H54 (cell line): ENCODE results near the gene KIAA0513.
"Not testable (repeated sequence)": the region's sequence is repeated elsewhere in the genome, so short reads cannot be mapped to it uniquely, and the experiment has no call there.

Source experiments
- DNase-seq: peaks from one replicate; pipeline ENCODE4 v3.0.0; 2011; ENCODE audit warnings: low spot score, mixed read lengths; ENCODE audit not compliant: insufficient read length
- FAIRE-seq: peaks from 3 replicates; lab custom pipeline; 2011; peaks lifted over from hg19 to GRCh38; lab: Jason Lieb, UNC
- POLR2A ChIP-seq: IDR thresholded peaks from 2 replicates; pipeline ENCODE4 v1.6.1; 2011; ENCODE audit warnings: low read depth, mild to moderate bottlenecking, low read length

KIAA0513 gene

DNA sequence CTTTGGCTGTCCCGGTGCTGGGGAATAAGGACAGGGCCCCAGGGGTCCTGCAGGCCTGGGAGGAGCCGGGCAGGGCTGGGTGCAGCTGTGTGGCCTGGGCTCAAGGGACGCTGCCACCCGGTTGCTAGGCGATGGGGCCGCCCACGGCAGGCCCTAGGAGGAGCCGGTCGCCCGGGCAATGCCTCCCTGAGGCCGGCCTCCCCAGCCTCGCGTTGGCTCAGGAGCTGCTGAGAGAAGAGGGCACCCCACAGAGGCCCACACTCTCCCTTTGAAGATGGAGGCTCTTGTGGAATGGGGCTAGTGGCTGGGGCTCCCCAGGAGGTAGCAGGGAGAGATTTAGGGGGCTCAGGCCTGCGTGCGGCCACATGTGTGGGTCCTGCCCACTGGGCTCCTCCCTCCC lies 84.8 kb downstream of the KIAA0513 start, which contains the start of gene CIBAR2:
Gene CIBAR2 (minus strand): TSS at position 109 of the 400 bp plus-strand sequence. CDS start 120 bp downstream, outside the sequence.
- DNase-seq, result peak; percentile 54
- TF ChIP-seq POLR2A, result no peak
- no peak for FAIRE-seq

DNA sequence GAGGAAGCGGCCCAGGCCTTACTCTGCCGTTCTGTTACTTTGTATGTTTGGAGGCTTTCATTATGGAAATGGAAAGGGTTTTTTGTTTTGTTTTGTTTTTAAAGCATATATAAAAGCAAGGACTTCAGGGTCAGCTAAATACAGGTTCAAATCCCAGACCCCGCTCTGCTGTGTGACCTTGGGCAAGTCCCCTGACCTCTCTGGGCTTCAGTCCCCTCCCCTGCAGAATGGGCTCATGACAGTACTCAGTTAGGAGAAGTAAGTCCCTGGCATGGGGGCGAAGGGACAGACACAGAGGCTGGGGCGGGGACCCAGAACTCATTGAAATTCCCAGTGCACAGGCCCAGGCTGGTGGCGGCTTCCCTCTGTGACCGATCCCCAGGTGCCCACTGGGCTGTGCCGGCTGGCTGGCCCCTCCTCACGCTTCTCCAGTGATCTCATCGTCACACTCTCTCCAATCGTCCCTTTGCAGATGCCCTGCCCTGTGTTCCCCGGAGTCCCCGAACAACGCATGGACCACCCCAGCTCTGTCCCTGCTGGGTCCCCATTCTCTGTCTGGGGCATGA lies 85.7 kb downstream of the KIAA0513 start:
- TF ChIP-seq POLR2A, result no peak
- FAIRE-seq, result no peak
- no peak for DNase-seq

DNA sequence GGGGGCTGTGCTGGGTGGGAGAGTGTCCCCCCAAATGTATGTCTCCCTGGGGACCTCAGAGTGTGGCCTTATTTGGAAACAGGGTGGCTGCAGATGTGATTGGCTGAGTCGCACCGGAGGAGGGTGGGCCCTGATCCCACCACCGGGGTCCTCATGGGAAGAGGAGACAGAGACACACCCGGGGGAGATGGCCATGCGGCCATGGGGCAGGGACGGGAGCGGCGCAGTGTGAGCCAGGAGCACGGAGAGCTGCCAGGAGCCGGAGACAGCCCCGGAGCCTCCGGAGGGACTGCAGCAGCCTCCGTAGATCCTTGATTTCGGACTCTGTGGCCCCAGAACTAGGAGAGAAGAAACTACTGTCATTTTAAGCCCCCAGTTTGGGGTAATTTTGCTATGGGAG lies 86.3 kb downstream of the KIAA0513 start:
- TF ChIP-seq POLR2A, result no peak
- no peak for FAIRE-seq
- no peak for DNase-seq

DNA sequence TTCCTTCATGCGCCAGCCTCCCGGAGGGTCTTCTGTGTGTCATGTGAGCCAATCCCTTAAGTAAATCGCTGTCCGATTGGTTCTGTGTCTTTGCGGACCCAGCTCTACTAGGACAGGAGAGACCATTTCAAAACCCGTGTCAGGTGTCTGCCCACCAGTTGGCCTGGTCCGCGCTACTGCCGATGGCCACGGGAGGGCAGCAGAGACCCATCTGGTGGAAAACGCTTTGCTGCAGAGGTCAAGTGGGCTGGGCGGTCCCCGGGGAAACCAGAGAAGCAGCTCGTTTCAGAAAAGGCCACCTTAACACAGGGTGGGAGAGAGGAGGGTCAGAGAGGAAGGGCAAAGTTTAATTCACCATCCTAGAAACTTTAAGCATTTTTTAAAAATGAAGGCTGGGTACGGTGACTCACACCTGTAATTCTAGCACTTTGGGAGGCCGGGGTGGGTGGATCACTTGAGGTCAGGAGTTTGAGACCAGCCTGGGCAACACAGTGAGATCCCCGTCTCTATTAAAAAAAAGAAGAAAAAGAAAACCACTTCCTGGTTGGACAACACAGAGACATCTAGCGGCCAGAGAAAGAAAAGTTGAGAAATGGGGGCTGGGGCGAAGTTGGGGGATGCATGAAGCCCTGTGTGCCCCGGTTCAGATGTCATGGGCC lies 87.4 kb downstream of the KIAA0513 start:
- no peak for TF ChIP-seq POLR2A
- peak; percentile 92 for DNase-seq
- FAIRE-seq, result no peak

DNA sequence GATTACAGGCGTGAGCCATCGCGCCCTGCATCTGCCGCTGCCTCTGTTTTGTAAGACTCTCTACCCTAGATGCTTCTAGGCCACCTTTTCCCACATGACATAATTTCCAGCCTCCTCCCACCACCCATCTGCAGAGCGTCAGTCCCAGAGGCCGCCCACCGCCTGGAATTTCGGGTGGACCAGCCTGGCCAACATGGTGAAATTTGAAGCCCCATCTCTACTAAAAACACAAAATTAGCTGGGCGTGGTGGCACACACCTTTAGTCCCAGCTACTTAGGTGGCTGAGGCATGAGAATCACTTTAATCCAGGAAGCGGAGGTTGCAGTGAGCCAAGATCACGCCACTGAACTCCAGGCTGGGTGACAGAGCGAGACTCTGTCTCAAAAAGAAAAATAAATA lies 89.8 kb downstream of the KIAA0513 start:
- FAIRE-seq, result no peak
- TF ChIP-seq POLR2A, result no peak
- DNase-seq, result no peak

DNA sequence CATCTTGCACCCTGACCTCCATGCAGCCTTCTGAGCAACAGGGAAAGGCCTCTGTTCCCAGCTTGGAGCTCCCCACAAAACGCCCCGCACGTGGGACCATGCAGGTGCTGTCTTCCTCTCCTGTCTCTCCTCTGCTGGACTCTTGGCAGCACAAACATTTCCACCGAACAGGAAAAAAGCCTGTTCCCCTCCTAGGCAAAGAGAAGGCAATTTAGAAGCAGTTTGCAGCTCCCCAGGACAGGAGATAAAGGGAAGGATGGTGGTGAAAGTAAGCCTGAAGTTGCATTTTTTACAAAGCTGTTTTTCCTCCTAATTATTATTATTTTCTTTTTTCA lies 92.4 kb downstream of the KIAA0513 start:
- DNase-seq (no peak), FAIRE-seq (no peak)

DNA sequence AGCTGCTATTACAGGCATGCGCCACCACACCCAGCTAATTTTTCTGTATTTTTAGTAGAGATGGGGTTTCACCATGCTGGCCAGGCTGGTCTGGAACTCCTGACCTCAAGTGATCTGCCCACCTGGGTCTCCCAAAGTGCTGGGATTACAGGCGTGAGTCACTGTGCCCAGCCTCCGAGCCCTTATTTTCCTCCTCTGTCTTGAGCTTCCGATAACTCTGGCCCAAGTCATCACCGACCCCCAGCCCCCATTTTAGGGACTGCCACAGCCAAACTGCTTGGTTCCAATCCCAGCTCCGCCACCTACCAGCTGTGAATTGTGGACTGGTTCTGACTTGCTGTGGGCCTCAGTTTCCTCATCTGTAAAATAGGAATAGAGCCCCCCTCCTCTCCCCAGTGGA lies 95.8 kb downstream of the KIAA0513 start:
- not testable (repeated sequence) for FAIRE-seq, DNase-seq

More for the DNA sequence above, 92.4 kb downstream of the KIAA0513 start:
- no peak for TF ChIP-seq POLR2A

DNA sequence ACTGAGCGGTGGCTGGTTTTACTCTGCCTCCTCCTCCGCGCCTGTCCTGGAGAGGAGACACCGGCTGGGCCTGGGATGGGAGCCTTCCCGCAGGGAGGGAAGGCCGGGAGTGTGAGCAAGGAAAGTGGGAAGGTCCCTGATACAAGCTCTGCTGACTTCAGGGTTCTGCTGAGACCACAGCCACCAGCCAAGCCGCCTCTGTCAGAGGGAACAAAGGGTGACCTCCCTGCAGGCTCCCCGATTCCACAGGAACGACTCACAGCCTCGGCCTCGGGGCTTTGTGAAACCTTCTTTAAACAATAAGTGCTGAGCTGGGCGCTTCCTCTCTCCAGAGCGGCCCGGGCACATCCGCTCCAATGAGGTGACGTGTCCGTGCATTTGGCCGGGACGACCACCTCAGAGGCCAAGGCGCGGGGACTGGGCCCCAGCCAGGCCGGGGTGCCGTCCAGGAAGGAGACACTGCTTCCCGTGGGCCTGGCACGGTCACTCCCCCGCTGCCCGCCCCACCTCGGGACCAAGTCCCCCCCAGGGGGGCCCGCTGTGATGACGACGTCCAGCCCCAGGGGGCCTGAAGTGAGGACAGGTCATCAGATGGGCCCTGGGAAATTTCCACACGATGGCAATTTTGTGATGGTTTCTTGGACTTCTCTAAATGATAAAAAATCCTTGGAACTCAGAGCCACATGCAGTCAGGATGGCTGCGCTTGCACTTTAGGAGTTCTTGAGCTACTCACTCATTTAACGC lies 96.5 kb downstream of the KIAA0513 start:
- DNase-seq (peak; percentile 83), FAIRE-seq (no peak)
- 0 out of 2 replicates have a peak, but pooled peaks have one; percentile 24 for TF ChIP-seq POLR2A

DNA sequence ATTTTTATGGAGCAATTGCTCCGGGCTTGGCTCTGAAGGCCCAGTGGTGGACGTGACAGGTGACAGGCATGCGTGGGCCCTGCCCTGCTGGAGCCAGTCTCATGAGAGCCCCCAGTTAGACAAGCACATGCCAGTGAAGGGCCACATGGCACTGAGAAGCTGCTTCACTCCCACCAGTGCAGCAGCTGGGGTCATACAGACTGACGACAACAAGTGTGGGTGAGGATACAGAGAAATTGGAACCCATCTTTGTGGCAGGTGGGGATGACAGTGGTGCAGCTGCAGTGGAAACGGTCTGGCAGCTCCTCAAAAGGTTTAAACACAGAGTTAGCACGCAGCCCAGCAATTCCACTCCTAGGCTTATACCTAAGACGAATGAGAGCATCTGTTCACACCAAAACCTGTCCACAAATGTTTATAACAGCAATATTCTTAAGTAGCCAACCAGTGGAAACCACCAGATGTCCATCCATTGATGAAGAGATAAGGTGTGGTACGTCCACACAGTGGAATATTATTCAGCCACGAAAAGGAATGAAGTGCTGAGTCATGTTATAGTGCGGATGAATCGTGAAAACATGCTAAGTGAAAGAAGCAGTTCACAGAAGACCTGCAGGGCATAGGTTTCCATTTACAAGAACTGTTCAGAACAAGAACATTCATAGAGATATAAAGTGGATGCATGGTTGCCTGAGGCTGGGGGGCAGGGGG lies 97.2 kb downstream of the KIAA0513 start:
- DNase-seq (no peak), FAIRE-seq (no peak)
- TF ChIP-seq POLR2A, result no peak

DNA sequence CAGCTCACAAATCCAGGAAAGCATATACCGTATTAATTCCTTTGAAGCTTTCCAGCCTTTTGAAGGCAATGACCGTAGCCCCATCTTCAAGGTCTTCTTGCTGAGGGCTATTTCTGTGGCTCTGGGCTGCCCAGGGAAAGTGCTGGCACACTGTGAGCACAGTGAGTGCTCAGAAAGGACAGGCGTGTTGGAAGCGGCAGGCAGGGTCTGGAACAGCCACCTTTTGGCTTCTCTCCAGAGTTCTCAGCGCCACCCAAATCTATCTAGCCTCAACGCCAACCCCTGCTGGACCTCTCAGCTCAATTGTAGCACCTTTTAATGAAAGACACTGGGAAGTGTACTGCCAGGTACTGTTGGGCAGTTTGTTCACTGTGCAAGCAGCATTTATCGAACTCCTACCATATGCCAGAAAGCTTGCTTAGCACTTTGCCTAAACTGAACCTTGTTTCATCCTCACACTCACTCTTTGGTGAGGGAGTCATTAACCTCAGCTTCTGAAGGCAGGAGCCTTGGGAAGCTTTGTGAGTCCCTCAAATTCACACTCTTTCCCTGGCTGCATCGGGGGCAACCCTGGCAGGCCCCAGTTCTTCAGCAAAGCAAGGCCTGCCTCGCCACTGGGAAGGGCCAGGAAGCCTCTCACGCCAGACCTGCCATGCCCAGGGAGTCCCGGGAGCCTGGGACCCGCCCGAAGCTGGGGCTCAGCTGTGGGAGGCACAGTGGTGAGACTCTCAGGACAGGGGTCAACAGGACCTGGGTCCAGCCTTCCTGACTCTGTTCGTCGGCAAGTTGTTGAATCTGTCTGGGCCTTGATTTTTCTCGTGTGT lies 98.2 kb downstream of the KIAA0513 start:
- TF ChIP-seq POLR2A, result no peak
- no peak for DNase-seq
- no peak for FAIRE-seq

DNA sequence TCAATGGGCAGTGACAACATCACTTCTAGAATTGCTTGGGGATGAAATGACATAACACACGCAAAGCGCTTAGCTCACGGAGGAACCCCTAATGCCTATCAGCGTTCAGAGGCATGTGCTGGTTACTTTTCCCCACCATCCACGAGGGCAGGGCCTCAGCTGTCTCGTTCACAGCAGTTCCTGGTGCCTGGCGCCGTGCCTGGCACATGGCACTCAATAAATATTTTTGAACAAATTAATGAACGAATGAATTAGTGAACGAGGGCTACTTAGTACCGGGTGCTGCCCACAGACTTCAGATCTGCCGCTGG lies 98.8 kb downstream of the KIAA0513 start:
- FAIRE-seq (no peak), DNase-seq (no peak)
- no peak for TF ChIP-seq POLR2A

DNA sequence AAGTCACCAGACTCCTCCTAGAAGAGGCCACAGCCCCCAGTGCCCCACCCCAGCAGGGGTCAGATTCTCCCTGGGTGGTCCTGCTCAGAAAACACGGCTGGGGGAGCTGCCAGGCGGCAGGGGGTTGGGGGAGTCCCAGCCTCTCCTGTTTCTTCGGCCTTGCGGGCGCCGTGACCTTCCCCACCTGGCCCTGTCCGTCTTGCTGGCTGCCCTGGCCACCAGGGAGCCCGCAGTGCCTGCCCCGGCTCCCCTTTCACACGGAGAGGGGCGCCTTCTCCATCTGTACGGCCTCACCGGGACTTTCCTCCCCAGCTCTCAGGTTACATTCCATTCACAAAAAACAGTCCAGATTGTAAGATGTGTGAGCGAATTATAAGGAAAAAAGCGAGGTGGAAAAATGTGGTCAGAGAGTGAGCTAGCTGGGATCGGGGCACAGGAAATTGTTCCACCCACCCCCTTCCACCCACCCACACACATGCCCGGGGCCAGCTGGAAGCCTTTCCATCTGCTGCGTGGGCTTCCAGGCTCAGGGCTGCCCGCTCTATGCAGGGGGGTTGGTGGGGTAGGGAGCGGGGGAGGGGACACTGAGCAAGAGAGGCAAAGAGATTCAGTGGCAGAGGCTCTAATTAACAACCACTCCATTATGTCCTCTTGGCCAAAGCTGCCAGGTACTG lies 99.2 kb downstream of the KIAA0513 start:
- TF ChIP-seq POLR2A, result no peak
- DNase-seq, result no peak
- no peak for FAIRE-seq

DNA sequence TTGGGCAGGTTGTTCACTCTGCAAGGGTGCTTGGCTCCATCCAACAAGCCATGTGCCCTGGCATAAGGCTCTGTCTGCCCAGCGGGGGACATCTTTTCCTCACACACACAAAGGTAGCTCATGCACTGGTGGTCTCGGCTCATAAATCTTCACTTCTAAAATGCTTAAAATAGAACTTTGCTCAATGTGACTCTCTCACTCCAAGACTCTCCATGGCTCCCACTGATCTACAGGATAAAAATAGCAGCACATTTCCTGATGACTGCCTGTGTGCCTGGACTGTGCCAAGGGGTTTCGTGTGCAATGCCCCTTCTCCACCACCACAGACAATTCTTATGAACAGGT lies 99.8 kb downstream of the KIAA0513 start:
- no peak for TF ChIP-seq POLR2A
- FAIRE-seq, result no peak

More for the DNA sequence above, 99.8 kb downstream of the KIAA0513 start:
- no peak for DNase-seq
